ENCODE measurements around the gene ANKIB1. TPM values are rescaled to one million over a fixed set of nuclear protein-coding genes. Genes with fewer than 3 reads are reported as not detected.
"Not testable (repeated sequence)": the region's sequence is repeated elsewhere in the genome, so short reads cannot be mapped to it uniquely, and the experiment has no call there.

The ANKIB1 gene
- total RNA-seq, 1 donor from 2014 or later = 58.7 TPM

DNA sequence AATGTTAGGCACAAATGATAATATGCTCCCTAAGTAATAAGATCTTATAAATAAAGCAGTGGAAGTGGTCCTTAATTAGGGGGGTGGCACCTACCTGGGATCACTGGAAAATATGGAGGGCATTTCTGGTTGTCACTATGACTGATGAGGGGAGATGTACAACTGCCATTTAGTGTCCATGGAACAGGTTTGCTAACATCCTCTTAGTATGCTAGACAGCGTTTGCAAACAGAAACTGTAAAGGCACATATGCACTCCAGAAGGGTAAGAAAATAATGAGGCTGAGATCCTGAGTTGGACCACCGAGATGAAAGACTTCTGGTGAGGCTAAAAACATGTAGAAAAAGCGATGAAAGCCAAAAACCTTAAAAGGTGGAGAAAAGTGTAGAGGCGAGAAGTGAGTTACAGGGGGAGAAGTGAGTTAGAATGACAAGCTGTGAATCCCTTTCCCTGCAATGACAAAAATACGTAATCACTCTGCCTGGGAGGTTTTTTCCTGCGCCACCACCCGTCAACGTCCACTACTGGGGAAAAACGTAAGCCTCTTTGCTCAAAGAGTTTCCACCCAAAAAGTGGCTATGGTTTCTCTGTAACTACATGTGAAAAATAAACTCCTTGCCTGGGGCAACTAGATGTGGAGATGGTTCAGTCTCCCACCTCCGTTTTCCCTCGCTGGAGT, 827 bp upstream of the ANKIB1 start:
- Mint-ChIP-seq H3K9me3 (no peaks in the 10 kb centered on the region), H3K4me3 (peak overlapping the region; percentile 98), H3K36me3 (no peaks in the 10 kb centered on the region), H3K27ac (peak overlapping the region; percentile 100), H3K4me1 (ENCODE audit: unreplicated experiment) (peaks cover 32% of the 10 kb centered on the region), H3K27me3 (no peaks in the 10 kb centered on the region)
- TF ChIP-seq, protein P1, sequence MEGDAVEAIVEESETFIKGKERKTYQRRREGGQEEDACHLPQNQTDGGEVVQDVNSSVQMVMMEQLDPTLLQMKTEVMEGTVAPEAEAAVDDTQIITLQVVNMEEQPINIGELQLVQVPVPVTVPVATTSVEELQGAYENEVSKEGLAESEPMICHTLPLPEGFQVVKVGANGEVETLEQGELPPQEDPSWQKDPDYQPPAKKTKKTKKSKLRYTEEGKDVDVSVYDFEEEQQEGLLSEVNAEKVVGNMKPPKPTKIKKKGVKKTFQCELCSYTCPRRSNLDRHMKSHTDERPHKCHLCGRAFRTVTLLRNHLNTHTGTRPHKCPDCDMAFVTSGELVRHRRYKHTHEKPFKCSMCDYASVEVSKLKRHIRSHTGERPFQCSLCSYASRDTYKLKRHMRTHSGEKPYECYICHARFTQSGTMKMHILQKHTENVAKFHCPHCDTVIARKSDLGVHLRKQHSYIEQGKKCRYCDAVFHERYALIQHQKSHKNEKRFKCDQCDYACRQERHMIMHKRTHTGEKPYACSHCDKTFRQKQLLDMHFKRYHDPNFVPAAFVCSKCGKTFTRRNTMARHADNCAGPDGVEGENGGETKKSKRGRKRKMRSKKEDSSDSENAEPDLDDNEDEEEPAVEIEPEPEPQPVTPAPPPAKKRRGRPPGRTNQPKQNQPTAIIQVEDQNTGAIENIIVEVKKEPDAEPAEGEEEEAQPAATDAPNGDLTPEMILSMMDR (conservative IDR thresholded peaks at IDR 0.05) = no peak
- DNase-seq (ENCODE audit: extremely low spot score, unreplicated experiment) = no peak

DNA sequence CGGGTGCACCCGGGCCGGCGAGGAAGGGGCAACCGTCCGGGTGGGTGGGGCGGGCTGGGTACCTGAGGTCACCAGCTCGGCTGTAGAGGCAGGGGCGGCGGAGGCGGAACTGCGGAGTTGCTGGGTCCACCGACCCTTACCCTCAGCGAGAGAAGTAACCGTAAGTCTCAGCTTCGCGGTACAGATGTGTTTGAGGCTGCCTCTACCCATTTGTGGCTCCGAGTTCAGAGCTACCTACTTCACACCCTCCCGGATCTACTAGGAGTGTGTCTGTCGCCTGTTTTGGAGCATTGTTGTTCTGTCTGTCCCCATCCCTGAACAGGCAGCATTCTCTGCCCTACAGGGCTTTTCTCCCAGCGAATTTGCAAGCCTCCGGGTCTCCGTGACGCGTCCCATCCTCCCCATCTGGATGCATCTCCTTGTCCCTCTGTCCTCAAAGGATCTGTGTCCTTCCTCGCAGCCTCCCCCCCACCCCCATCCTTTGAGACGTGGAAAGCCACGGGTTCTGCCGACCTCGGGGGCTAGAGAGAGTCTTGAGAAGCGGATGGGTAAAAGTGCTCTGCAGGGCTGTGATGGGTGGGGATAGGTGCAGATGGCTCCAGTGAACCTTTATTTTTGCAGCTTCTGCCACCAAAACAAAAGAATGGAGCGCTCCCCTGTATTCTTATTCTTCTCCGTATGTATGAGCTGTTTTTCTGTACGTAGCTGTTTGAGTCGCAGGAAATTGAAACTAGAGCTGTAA, 757 bp downstream of the ANKIB1 start:
- no peak for DNase-seq (ENCODE audit: extremely low spot score, unreplicated experiment)
- Mint-ChIP-seq H3K27me3 (no peaks in the 10 kb centered on the region), H3K9me3 (no peaks in the 10 kb centered on the region), H3K36me3 (peaks cover 3% of the 10 kb centered on the region), H3K4me3 (peak overlapping the region; percentile 91), H3K27ac (peak overlapping the region; percentile 89), H3K4me1 (ENCODE audit: unreplicated experiment) (peaks cover 35% of the 10 kb centered on the region)
- TF ChIP-seq, protein P1 (conservative IDR thresholded peaks at IDR 0.05) = peak; percentile 8

DNA sequence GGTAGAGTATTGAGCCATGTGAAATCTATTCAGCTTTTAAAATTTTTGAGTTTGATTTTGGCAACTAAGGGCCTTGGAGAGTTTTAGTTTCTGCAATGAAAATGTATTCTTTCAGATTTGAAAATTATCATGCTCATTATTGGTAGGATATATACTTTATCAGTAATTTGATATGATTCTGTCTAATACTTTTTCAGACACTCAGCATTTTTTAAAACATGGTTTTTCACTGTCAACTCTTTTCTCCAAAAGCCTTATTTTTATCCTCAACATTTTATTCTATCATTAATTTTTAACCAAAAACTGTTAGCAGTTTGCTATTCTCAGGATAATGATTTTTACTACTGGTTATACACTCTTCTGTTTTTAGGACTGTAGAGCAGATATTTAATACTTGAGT, 4.8 kb downstream of the ANKIB1 start:
- DNase-seq (ENCODE audit: extremely low spot score, unreplicated experiment) = no peak
- TF ChIP-seq, protein P1 (conservative IDR thresholded peaks at IDR 0.05) = no peak
- no peaks in the 10 kb centered on the region for H3K27me3 Mint-ChIP-seq
- H3K27ac Mint-ChIP-seq = no peak overlapping the region
- peaks cover 20% of the 10 kb centered on the region for H3K36me3 Mint-ChIP-seq
- H3K9me3 Mint-ChIP-seq = peaks cover 4% of the 10 kb centered on the region
- H3K4me3 Mint-ChIP-seq = no peak overlapping the region
- H3K4me1 Mint-ChIP-seq (ENCODE audit: unreplicated experiment) = peaks cover 19% of the 10 kb centered on the region

DNA sequence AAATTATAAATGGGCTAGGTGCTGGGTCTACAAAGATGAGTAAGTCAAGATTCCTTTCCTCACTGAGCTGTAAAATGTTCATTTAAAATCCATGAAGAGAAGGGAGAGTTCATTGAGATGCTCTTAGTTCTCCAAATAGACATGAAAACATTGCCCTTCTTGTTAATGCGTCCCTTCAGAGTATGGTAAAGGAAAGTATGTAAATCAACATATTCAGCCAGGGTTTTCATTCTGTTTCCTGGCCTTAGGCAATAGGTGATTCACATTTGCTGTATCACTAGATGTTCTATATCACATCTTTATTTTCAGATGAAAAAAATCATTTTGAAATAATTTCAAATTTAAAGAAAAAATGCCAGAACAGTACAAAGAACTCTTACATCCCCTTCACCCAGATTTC, 5.4 kb downstream of the ANKIB1 start:
- Mint-ChIP-seq H3K4me3 (no peak overlapping the region), H3K27me3 (no peaks in the 10 kb centered on the region), H3K36me3 (peaks cover 25% of the 10 kb centered on the region), H3K4me1 (ENCODE audit: unreplicated experiment) (peaks cover 19% of the 10 kb centered on the region), H3K9me3 (peaks cover 4% of the 10 kb centered on the region), H3K27ac (no peak overlapping the region)
- DNase-seq (ENCODE audit: extremely low spot score, unreplicated experiment) = no peak
- TF ChIP-seq, protein P1 (conservative IDR thresholded peaks at IDR 0.05) = no peak

DNA sequence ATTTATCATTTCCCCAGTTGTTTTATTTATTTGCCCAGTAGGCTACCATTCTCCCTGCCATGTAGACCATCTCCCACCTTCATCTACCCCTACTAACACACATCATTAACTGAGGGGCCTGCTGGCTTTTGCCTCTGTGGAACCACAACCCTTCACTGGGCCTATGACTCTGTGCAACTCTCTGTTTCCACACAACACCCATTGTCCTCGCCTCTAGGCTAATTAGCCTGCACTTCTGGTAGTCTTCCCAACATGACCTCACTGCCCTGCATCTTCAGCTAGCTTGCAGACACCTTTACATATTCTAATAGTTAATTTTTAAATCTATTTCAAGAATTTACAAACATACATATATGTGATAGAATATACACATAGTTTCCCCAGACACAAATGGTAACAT, 7.5 kb downstream of the ANKIB1 start:
- peaks cover 7% of the 10 kb centered on the region for H3K4me1 Mint-ChIP-seq (ENCODE audit: unreplicated experiment)
- no peak for DNase-seq (ENCODE audit: extremely low spot score, unreplicated experiment)
- H3K9me3 Mint-ChIP-seq = peaks cover 4% of the 10 kb centered on the region
- H3K27me3 Mint-ChIP-seq = no peaks in the 10 kb centered on the region
- no peak overlapping the region for H3K4me3 Mint-ChIP-seq
- TF ChIP-seq, protein P1 (conservative IDR thresholded peaks at IDR 0.05) = no peak
- no peak overlapping the region for H3K27ac Mint-ChIP-seq
- H3K36me3 Mint-ChIP-seq = peaks cover 25% of the 10 kb centered on the region

DNA sequence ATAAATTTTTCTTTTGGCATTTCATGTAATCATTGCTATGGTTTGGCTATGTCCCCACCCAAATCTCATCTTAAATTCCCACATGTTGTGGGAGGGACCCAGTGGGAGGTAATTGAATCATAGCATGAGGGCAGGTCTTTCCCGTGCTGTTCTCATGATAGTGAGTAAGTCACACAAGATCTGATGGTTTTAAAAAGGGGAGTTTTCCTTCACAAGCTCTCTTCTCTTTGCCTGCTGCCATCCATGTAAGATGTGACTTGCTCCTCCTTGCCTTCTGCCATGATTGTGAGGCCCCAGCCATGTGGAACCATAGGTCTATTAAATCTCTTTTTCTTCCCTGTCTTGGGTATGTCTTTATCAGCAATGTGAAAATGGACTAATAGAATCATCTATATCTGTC, 9.0 kb downstream of the ANKIB1 start:
- DNase-seq (ENCODE audit: extremely low spot score, unreplicated experiment); H3K4me3 Mint-ChIP-seq; H3K9me3 Mint-ChIP-seq; H3K4me1 Mint-ChIP-seq (ENCODE audit: unreplicated experiment); H3K27me3 Mint-ChIP-seq: not testable (repeated sequence)
- peak overlapping the region; percentile 50 for H3K27ac Mint-ChIP-seq
- H3K36me3 Mint-ChIP-seq = peaks cover 25% of the 10 kb centered on the region

All from type B pancreatic cell (in vitro differentiated cells).